ENCODE results near the gene CSNK1A1. TPM values are rescaled to one million over a fixed set of nuclear protein-coding genes. Genes with fewer than 3 reads are reported as not detected.
"Not testable (repeated sequence)": the region's sequence is repeated elsewhere in the genome, so short reads cannot be mapped to it uniquely, and the experiment has no call there.

The CSNK1A1 gene
- total RNA-seq, 1 donor from 2014 or later: 335 TPM

- Mint-ChIP-seq H3K27me3 (ENCODE audit: insufficient read depth, low read depth) (peaks cover 9% of the 10 kb centered on the region), H3K27ac (peak overlapping the region; percentile 8), H3K4me3 (no peak overlapping the region), H3K9me3 (no peaks in the 10 kb centered on the region), H3K4me1 (peaks cover 20% of the 10 kb centered on the region), H3K36me3 (no peaks in the 10 kb centered on the region)
- Histone ChIP-seq H3K9ac (no peak overlapping the region), H3K27me3 (no peaks in the 10 kb centered on the region), H3K4me3 (no peak overlapping the region), H3K4me2 (no peak overlapping the region), H3F3A (ENCODE audit: low read depth) (no peaks in the 10 kb centered on the region), H3K4me1 (no peaks in the 10 kb centered on the region), H2AFZ (replicated peaks) (no peak overlapping the region), H4K20me1 (ENCODE audit: low read depth) (no peaks in the 10 kb centered on the region), H3K9me3 (ENCODE audit: low read depth) (no peaks in the 10 kb centered on the region), H3K36me3 (no peaks in the 10 kb centered on the region), H3K27ac (no peak overlapping the region), H3K79me2 (ENCODE audit: low read depth) (no peaks in the 10 kb centered on the region)
- no peak for DNase-seq (ENCODE audit: low spot score)
- TF ChIP-seq CTCF (IDR thresholded peaks at IDR 0.05) (no peak), EZH2 (IDR thresholded peaks at IDR 0.05) (no peak), EZH2phosphoT487 (IDR thresholded peaks at IDR 0.05) (no peak)
Measured at GRCh38 chr5:149466457-149466972, 84.7 kb downstream of the CSNK1A1 start.

GRCh38 chr5:149464796-149465489, 86.3 kb downstream of the CSNK1A1 start:
- no peaks in the 10 kb centered on the region for H3K9me3 Mint-ChIP-seq
- Histone ChIP-seq H3F3A (ENCODE audit: low read depth) (no peaks in the 10 kb centered on the region), H3K4me3 (no peak overlapping the region), H3K27me3 (no peaks in the 10 kb centered on the region), H3K9me3 (ENCODE audit: low read depth) (no peaks in the 10 kb centered on the region), H3K36me3 (no peaks in the 10 kb centered on the region), H3K4me1 (no peaks in the 10 kb centered on the region), H3K27ac (no peak overlapping the region), H2AFZ (replicated peaks) (peak overlapping the region; percentile 50), H3K79me2 (ENCODE audit: low read depth) (no peaks in the 10 kb centered on the region), H4K20me1 (ENCODE audit: low read depth) (no peaks in the 10 kb centered on the region), H3K4me2 (no peak overlapping the region), H3K9ac (no peak overlapping the region)
- DNase-seq (ENCODE audit: low spot score): no peak
- H3K27me3 Mint-ChIP-seq (ENCODE audit: insufficient read depth, low read depth): peaks cover 9% of the 10 kb centered on the region
- H3K4me3 Mint-ChIP-seq: no peak overlapping the region
- H3K36me3 Mint-ChIP-seq: no peaks in the 10 kb centered on the region
- peak overlapping the region; percentile 69 for H3K27ac Mint-ChIP-seq
- no peak for TF ChIP-seq EZH2 (IDR thresholded peaks at IDR 0.05)
- TF ChIP-seq EZH2phosphoT487 (IDR thresholded peaks at IDR 0.05): no peak
- no peak for TF ChIP-seq CTCF (IDR thresholded peaks at IDR 0.05)
- H3K4me1 Mint-ChIP-seq: peaks cover 12% of the 10 kb centered on the region

- not testable (repeated sequence) for H3K9me3 Mint-ChIP-seq; H3K79me2 ChIP-seq (ENCODE audit: low read depth); DNase-seq (ENCODE audit: low spot score); H3K27ac ChIP-seq; H3K4me3 ChIP-seq; H3K27me3 ChIP-seq; H3K36me3 Mint-ChIP-seq; H3K27me3 Mint-ChIP-seq (ENCODE audit: insufficient read depth, low read depth); H3K4me2 ChIP-seq; H3K27ac Mint-ChIP-seq; H3K9ac ChIP-seq; H4K20me1 ChIP-seq (ENCODE audit: low read depth); H3K4me3 Mint-ChIP-seq; H3K9me3 ChIP-seq (ENCODE audit: low read depth); H3F3A ChIP-seq (ENCODE audit: low read depth); H3K36me3 ChIP-seq; H3K4me1 ChIP-seq; H2AFZ ChIP-seq (replicated peaks)
- H3K4me1 Mint-ChIP-seq: peaks cover 12% of the 10 kb centered on the region
Measured at GRCh38 chr5:149461907-149462306, 89.3 kb downstream of the CSNK1A1 start.

GRCh38 chr5:149459891-149460290, 91.3 kb downstream of the CSNK1A1 start:
- Histone ChIP-seq H4K20me1 (ENCODE audit: low read depth) (no peaks in the 10 kb centered on the region), H3K9me3 (ENCODE audit: low read depth) (no peaks in the 10 kb centered on the region), H3K36me3 (no peaks in the 10 kb centered on the region), H3K79me2 (ENCODE audit: low read depth) (no peaks in the 10 kb centered on the region), H3K9ac (no peak overlapping the region), H3K27me3 (no peaks in the 10 kb centered on the region), H3K27ac (no peak overlapping the region), H3F3A (ENCODE audit: low read depth) (no peaks in the 10 kb centered on the region), H2AFZ (replicated peaks) (no peak overlapping the region), H3K4me1 (no peaks in the 10 kb centered on the region), H3K4me3 (no peak overlapping the region), H3K4me2 (no peak overlapping the region)
- no peak overlapping the region for H3K4me3 Mint-ChIP-seq
- peaks cover 9% of the 10 kb centered on the region for H3K4me1 Mint-ChIP-seq
- TF ChIP-seq EZH2phosphoT487 (IDR thresholded peaks at IDR 0.05) (no peak), EZH2 (IDR thresholded peaks at IDR 0.05) (no peak), CTCF (IDR thresholded peaks at IDR 0.05) (no peak)
- no peaks in the 10 kb centered on the region for H3K36me3 Mint-ChIP-seq
- no peaks in the 10 kb centered on the region for H3K9me3 Mint-ChIP-seq
- H3K27ac Mint-ChIP-seq: peak overlapping the region; percentile 21
- no peak for DNase-seq (ENCODE audit: low spot score)
- H3K27me3 Mint-ChIP-seq (ENCODE audit: insufficient read depth, low read depth): peaks cover 8% of the 10 kb centered on the region
